NCI-H2081 treated with DMSO at 0.1 percent for 48 hours (cell line): Measurements from ENCODE around the gene TRIM44.
"Not testable (repeated sequence)": the region's sequence is repeated elsewhere in the genome, so short reads cannot be mapped to it uniquely, and the experiment has no call there.

Experiments
- DNase-seq: peaks from one replicate; lab custom pipeline; 2025; lab: John Stamatoyannopoulos, UW

The TRIM44 gene

DNA sequence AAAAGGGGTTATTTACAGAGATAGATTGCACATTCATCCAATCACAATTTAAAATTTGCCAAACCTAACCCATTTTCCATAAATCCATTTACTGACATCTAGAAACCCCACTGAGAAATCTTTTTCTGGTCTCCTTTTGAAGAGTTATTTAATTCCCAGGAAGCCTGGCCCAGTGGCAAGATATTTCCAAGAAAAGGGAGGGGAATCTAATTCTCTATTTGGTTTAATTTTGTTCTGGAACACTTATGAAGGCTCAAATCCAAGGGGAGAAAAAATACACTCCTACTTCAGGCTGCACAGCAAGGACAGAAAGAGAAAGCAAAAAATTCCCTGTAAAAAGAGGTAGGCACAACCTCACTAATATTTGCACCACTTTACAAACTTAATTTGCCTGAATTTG is 193.1 kb downstream of the TRIM44 start:
- no peak for DNase-seq

DNA sequence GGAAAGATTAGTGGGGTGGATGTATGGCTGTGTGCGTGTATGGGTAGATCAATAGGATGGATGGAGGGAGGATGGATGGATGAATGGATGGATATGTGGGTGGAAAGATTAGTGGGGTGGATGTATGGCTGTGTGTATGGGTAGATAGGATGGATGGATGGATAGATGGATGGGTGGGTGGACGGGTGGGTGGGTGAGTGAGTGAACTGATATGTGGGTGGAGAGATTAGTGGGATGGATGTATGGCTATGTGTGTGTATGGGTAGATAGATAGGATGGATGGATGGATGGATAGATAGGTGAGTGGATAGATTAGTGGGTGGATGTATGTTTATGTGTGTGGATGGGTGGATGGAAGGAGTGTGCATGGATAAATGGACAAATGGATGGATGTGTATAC is 193.7 kb downstream of the TRIM44 start:
- DNase-seq = no peak

DNA sequence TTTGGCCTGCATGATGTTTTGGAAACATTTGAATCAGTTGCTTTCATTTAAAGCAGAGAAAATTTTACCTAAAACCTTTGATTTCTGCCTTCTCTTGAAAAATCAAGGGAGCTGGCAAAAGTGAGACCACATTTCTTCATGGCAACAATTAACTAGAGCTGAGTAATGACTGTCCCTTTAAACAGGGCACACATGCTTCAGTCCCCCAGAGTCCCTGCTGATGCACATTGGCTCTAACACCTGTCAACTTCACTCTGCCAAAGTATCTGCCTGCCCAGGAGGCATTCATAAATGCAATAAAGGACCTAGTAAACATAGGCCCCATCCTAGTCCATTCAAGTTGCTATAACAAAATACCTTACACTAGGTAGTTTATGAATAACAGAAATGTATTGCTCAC is 194.2 kb downstream of the TRIM44 start:
- no peak for DNase-seq

DNA sequence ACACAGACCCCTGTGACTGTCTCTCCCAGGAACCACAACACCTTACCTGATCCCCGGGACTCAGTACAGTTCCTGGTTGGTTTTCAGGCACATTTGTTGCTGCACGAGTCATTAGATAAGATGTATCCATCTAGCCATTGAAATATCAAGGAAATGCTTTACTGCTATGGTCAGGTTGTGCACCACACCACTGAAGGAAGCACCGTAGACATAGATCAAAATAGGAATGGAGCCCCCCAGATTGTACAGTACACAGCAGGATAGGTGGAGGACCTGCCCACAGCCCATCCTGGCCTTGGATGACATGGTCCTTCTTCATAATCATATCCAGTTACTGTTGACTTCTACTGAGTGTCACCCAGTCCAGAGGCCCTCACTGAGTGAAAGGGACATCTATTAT is 195.3 kb downstream of the TRIM44 start:
- DNase-seq = no peak

DNA sequence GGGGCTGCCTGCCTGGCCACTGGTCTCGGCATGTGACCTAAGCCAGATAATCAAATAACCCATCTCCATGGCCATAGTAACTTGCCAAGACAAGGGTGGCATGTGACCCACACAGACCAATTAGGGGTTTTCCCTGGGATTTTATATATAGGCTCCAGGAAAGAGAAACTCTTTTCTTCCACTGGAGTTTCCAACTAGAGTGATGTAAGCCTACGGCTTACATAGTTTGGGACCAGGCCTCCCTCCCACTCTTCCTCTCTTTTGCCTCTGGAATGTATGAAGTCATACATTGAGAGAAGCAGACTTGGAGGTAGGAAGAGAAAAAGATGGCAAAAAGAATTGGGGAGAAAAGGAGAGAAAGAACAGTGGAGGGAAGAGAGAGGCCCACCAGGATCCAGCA is 196.7 kb downstream of the TRIM44 start:
- no peak for DNase-seq

DNA sequence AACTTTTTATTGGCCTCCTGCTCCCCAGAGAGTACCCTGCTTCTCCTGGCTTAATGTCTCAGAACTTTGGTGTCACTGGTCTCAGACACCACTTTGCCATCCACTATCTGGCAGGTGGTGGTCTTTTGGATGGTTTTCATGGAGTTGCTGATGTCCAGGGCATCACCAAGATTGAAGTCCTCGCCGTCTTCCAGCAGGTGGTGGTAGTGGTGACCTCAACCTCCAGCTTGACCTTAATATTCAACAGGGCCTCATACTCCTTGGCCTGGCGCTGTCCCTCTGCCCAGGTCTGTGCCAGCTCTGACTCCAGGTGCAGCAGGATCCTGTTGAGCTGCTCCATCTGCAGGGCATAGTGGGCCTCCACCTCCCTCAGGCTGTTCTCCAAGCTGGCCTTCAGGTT is 197.6 kb downstream of the TRIM44 start:
- not testable (repeated sequence) for DNase-seq

GRCh38 chr11:35861191-35861590 is 198.6 kb downstream of the TRIM44 start:
- DNase-seq = no peak

- DNase-seq = no peak
Measured at GRCh38 chr11:35862666-35863065, 200.1 kb downstream of the TRIM44 start.

GRCh38 chr11:35864131-35864530 is 201.6 kb downstream of the TRIM44 start:
- no peak for DNase-seq

DNA sequence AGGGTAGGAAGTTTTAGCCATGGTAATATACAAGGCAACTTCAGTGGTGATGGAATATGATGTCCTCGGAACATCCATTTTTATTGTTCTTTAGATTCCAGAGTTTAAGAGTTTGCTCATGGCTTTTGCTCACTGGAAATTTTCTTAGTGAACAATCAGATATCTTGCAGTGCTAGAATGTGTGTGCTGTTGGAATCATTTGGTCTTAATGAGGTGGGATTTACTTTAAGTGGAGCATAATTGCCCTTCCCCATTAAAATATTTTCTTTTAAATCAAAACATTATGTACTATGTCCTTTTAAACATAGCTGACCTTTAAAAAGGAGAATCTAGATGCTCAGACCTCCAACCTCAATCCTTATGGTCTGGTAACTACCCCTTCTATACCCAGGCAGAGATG is 204.0 kb downstream of the TRIM44 start:
- DNase-seq = no peak
